Erythroblast (primary cell): Measurements from ENCODE around the gene LRRC46.

Source experiments
- DNase-seq, 2 experiments: peaks; one replicate each; lab custom pipeline; 2025; lab: John Stamatoyannopoulos, UW
- GATA1 ChIP-seq: IDR thresholded peaks from 2 replicates; pipeline ENCODE4 v1.6.1; 2011; ENCODE audit warnings: low read depth, mild to moderate bottlenecking, control low read depth, low read length, moderate library complexity
- POLR2A ChIP-seq: IDR thresholded peaks from 2 replicates; pipeline ENCODE4 v1.6.1; 2011; ENCODE audit warnings: mild to moderate bottlenecking, low read length

The LRRC46 gene

GRCh38 chr17:47875011-47875985 lies 43.8 kb downstream of the LRRC46 start:
- DNase-seq: no peak
- no peak for TF ChIP-seq POLR2A
- no peak for TF ChIP-seq GATA1

- TF ChIP-seq GATA1: no peak
- TF ChIP-seq POLR2A: no peak
- DNase-seq: no peak
Measured at GRCh38 chr17:47877368-47878034, 46.0 kb downstream of the LRRC46 start.

GRCh38 chr17:47878203-47879027 lies 46.9 kb downstream of the LRRC46 start:
- no peak for DNase-seq
- TF ChIP-seq GATA1: no peak
- no peak for TF ChIP-seq POLR2A

GRCh38 chr17:47879028-47879585 lies 47.6 kb downstream of the LRRC46 start:
- TF ChIP-seq POLR2A (no peak), GATA1 (no peak)
- DNase-seq: no peak

- TF ChIP-seq GATA1 (no peak), POLR2A (no peak)
- DNase-seq: no peak
Measured at GRCh38 chr17:47879776-47880454, 48.4 kb downstream of the LRRC46 start.

GRCh38 chr17:47882247-47882646 lies 50.8 kb downstream of the LRRC46 start:
- no peak for TF ChIP-seq GATA1
- no peak for DNase-seq

GRCh38 chr17:47882695-47883588 lies 51.5 kb downstream of the LRRC46 start:
- DNase-seq: no peak
- TF ChIP-seq GATA1 (no peak), POLR2A (no peak)

- no peak for DNase-seq
- TF ChIP-seq GATA1: no peak
- no peak for TF ChIP-seq POLR2A
Measured at GRCh38 chr17:47883589-47884426, 52.3 kb downstream of the LRRC46 start.

GRCh38 chr17:47884427-47884740 lies 52.9 kb downstream of the LRRC46 start:
- no peak for DNase-seq
- no peak for TF ChIP-seq GATA1
- no peak for TF ChIP-seq POLR2A

GRCh38 chr17:47884905-47885730 lies 53.6 kb downstream of the LRRC46 start:
- DNase-seq: no peak
- no peak for TF ChIP-seq POLR2A
